Muscle of leg (tissue), 11 donors: ENCODE data around the gene TMEM60. TPM values are rescaled to one million over a fixed set of nuclear protein-coding genes. Genes with fewer than 3 reads are reported as not detected.

Experiments used
- DNase-seq: peaks from one replicate; pipeline ENCODE4 v3.0.0; 2013
- H3K27ac ChIP-seq: one replicate; pipeline ENCODE4 v1.5.1; 2013; ENCODE audit warnings: mild to moderate bottlenecking, low read length, control low read depth
- H3K27me3 ChIP-seq: one replicate; pipeline ENCODE4 v1.6.1; 2013; ENCODE audit warnings: low read length; ENCODE audit not compliant: control insufficient read depth, insufficient read depth
- H3K36me3 ChIP-seq: one replicate; pipeline ENCODE4 v1.6.1; 2013; ENCODE audit warnings: low read length; ENCODE audit not compliant: control insufficient read depth, insufficient read depth
- H3K4me1 ChIP-seq: one replicate; pipeline ENCODE4 v1.6.1; 2013; ENCODE audit warnings: low read length; ENCODE audit not compliant: control insufficient read depth, insufficient read depth
- H3K4me3 ChIP-seq: one replicate; pipeline ENCODE4 v1.5.1; 2013; ENCODE audit warnings: low read length, control low read depth
- H3K9me3 ChIP-seq: replicated peaks from 2 replicates; pipeline ENCODE4 v1.6.1; 2013; ENCODE audit warnings: low read depth, low read length; ENCODE audit not compliant: control insufficient read depth
- WGBS: methylation state at CpG from one replicate; pipeline ENCODE4 v1.1.5; 2013; ENCODE audit warnings: missing lambda C conversion rate; ENCODE audit not compliant: insufficient coverage; 5-methylcytosine and 5-hydroxymethylcytosine counted together
- polyA plus RNA-seq, 8 donors: library from polyadenylated mRNA; unstranded; fragments of 120-200 nt; gene quantifications; one replicate each; pipeline versions ENCODE4 v1.2.1 to v1.2.3, GENCODE V29; 2013; ENCODE audit warnings: inconsistent platforms in 1 of 8, low replicate concordance in 1 of 8; ENCODE audit not compliant: insufficient read length in 8 of 8, insufficient read depth in 1 of 8
- total RNA-seq: library from RNA; stranded (reverse); fragments of 120-200 nt; gene quantifications from one replicate; pipeline ENCODE4 v1.2.4, GENCODE V29; 2013

Gene TMEM60
- total and polyA plus RNA-seq, 9 donors, result 10.5 to 14.7 (median 11.8) TPM

- DNase-seq, result peak; percentile 61
- Histone ChIP-seq H3K4me3 (peak overlapping the region; percentile 76), H3K27ac (peak overlapping the region; percentile 95), H3K36me3 (peaks cover 6% of the 10 kb centered on the region), H3K4me1 (peaks cover 12% of the 10 kb centered on the region), H3K27me3 (peaks cover 3% of the 10 kb centered on the region), H3K9me3 (no peaks in the 10 kb centered on the region)
- WGBS, result under 1% methylated on average over 48 of the region's 55 CpGs
Measured at GRCh38 chr7:77799078-77799964, 1.1 kb upstream of the TMEM60 start.

GRCh38 chr7:77797734-77798393 lies 370 bp downstream of the TMEM60 start:
- WGBS, result under 1% methylated on average over 34 of the region's 35 CpGs
- DNase-seq, result no peak
- Histone ChIP-seq H3K4me3 (peak overlapping the region; percentile 76), H3K9me3 (no peaks in the 10 kb centered on the region), H3K36me3 (peaks cover 9% of the 10 kb centered on the region), H3K4me1 (peaks cover 12% of the 10 kb centered on the region), H3K27ac (peak overlapping the region; percentile 94), H3K27me3 (peaks cover 3% of the 10 kb centered on the region)

DNA sequence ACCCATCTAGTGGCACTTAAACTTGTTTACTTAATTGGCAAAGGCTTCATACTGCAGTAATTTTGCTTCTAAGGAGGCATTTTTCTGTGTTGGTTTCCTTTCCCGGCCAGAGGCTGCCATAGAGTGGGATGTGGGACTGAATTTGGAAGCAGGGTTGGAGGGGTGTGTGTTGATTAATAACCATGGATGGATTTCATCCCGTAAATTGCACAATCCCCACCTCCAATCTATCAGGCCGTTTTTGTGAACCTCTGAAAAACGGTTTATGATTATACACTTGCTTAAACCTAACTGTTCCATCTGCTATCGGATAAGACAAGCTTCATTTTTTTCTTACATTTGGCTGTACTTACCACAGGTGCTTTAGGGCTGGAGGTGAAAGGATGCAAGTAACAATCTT lies 1.3 kb downstream of the TMEM60 start:
- Histone ChIP-seq H3K4me1 (peaks cover 12% of the 10 kb centered on the region), H3K9me3 (no peaks in the 10 kb centered on the region), H3K36me3 (peaks cover 9% of the 10 kb centered on the region), H3K27ac (no peak overlapping the region), H3K4me3 (peak overlapping the region; percentile 76), H3K27me3 (peaks cover 3% of the 10 kb centered on the region)
- DNase-seq, result no peak
- no CpG with 5 or more reads among the region's 5 CpGs for WGBS

GRCh38 chr7:77796109-77796508 lies 2.1 kb downstream of the TMEM60 start:
- H3K4me1 ChIP-seq, result peaks cover 12% of the 10 kb centered on the region

DNA sequence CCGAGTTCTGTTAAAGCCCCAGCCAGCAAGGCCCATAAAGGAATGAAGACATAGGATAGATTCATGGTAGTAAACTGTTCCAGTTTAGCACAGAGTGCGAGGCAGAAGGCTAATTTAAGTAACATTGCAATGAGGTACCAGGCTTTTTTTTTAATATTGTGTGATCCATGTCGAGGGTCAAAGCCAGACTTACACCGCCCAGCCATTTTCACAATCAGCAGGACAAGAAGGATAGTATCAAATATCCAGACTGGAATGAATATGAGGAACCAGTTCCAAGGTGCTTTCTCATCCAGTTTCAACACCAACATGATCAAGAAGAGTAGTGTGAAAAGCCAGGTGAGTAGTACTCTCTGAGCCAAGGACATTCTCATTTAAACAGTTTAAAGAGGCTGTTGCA lies 4.2 kb downstream of the TMEM60 start:
- H3K36me3 ChIP-seq, result peaks cover 9% of the 10 kb centered on the region
- DNase-seq, result no peak
- no peak overlapping the region for H3K4me3 ChIP-seq
- H3K27me3 ChIP-seq, result peaks cover 3% of the 10 kb centered on the region
- H3K9me3 ChIP-seq, result no peaks in the 10 kb centered on the region
- no peak overlapping the region for H3K27ac ChIP-seq
- H3K4me1 ChIP-seq, result peaks cover 7% of the 10 kb centered on the region
- no CpG with 5 or more reads among the region's 4 CpGs for WGBS

More at GRCh38 chr7:77796109-77796508, 2.1 kb downstream of the TMEM60 start:
- H3K27me3 ChIP-seq, result peaks cover 3% of the 10 kb centered on the region
- DNase-seq, result no peak
- WGBS, result no CpG with 5 or more reads among the region's 3 CpGs
- H3K27ac ChIP-seq, result no peak overlapping the region
- H3K9me3 ChIP-seq, result no peaks in the 10 kb centered on the region
- no peak overlapping the region for H3K4me3 ChIP-seq
- H3K36me3 ChIP-seq, result peaks cover 9% of the 10 kb centered on the region

DNA sequence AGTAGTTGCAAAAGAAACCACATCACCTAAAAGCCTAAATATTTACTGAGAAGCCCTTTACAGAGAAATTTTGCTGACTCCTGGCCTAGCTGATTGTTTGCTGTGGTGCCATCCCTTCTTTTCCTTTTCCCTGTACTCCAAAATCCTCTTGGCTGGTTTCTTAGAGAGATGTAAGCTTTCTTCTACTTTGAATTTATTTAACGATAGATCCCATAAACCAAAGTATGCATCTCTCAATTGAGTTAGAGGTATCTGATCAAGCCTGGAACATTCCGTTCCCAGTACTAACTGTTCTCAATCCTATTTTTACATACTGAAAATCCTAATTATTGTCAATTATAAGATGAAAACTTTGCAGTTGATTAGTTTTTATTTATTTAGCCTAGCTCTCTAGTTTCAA lies 6.3 kb downstream of the TMEM60 start:
- no peak for DNase-seq
- Histone ChIP-seq H3K9me3 (no peaks in the 10 kb centered on the region), H3K27ac (no peak overlapping the region), H3K4me3 (no peak overlapping the region), H3K4me1 (peaks cover 2% of the 10 kb centered on the region), H3K27me3 (no peaks in the 10 kb centered on the region), H3K36me3 (peaks cover 9% of the 10 kb centered on the region)
- WGBS, result no CpG with 5 or more reads among the region's 2 CpGs

DNA sequence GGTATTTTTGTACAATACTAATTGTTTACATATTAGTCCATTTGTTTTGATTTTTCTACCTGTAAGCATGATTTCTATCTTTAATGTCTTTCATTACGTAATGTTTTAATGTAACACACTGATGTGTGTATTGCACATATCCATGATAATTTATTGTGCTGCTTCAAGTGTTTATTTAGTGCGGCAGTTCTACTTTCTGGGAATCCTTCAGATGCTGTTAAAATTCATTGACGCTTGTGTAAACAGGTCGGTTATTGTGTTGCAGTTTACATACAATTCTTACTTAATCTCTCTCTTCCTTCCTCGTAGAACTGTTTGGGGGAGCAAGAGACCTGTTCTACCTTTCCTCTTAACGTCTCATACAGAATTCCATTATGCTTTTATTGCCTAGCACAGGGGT lies 6.9 kb downstream of the TMEM60 start:
- H3K36me3 ChIP-seq, result peaks cover 9% of the 10 kb centered on the region
- no peaks in the 10 kb centered on the region for H3K4me1 ChIP-seq
- H3K27ac ChIP-seq, result no peak overlapping the region
- H3K27me3 ChIP-seq, result no peaks in the 10 kb centered on the region
- H3K9me3 ChIP-seq, result no peaks in the 10 kb centered on the region
- no peak overlapping the region for H3K4me3 ChIP-seq
- 80% methylated on average over 2 of the region's 6 CpGs for WGBS
- no peak for DNase-seq

DNA sequence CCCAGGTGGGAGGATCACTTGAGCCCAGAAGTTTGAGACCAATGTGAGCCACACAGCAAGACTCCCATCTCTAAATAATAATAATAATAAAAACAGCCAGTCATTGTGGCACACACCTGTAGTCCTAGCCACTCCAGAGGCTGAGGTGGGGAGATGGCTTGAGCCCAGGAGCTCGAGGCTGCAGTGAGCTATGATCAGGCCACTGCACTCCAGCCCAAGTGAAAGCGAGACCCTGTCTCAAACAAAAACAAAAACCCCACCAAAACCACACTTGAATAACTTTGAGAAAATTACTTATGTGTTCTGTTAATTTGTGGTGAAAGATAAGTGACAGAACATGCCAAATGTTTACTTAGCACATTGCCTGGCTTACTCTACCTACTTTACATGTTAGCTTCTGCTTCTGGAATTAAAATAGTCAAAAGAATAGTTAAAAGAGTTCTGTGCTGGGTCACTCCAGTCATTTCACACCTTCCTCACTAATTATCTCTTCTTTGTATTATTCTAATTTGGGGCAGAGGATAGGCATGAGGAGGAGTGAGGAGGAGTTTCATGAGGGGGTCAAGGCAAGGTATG lies 9.8 kb downstream of the TMEM60 start:
- Histone ChIP-seq H3K27ac (no peak overlapping the region), H3K36me3 (peaks cover 2% of the 10 kb centered on the region), H3K27me3 (no peaks in the 10 kb centered on the region), H3K4me1 (no peaks in the 10 kb centered on the region), H3K4me3 (no peak overlapping the region), H3K9me3 (peaks cover 3% of the 10 kb centered on the region)
- no peak for DNase-seq
- WGBS, result no CpG with 5 or more reads among the region's 2 CpGs

GRCh38 chr7:77786741-77787140 lies 11.5 kb downstream of the TMEM60 start:
- no peak overlapping the region for H3K27ac ChIP-seq
- H3K4me3 ChIP-seq, result no peak overlapping the region
- no peaks in the 10 kb centered on the region for H3K4me1 ChIP-seq
- DNase-seq, result no peak
- peaks cover 2% of the 10 kb centered on the region for H3K36me3 ChIP-seq
- no peaks in the 10 kb centered on the region for H3K27me3 ChIP-seq
- peaks cover 3% of the 10 kb centered on the region for H3K9me3 ChIP-seq

GRCh38 chr7:77786018-77786417 lies 12.2 kb downstream of the TMEM60 start:
- no peak for DNase-seq
- Histone ChIP-seq H3K27me3 (no peaks in the 10 kb centered on the region), H3K4me3 (no peak overlapping the region), H3K9me3 (peaks cover 3% of the 10 kb centered on the region), H3K36me3 (peaks cover 3% of the 10 kb centered on the region), H3K4me1 (no peaks in the 10 kb centered on the region), H3K27ac (no peak overlapping the region)
- WGBS, result 83% methylated on average over 2 of the region's 3 CpGs
